Measurements from ENCODE around the gene TMEM150C. TPM values are rescaled to one million over a fixed set of nuclear protein-coding genes. Genes with fewer than 3 reads are reported as not detected.

TMEM150C gene
- total RNA-seq, 1 donor from 2014 or later: 10.6 TPM

GRCh38 chr4:82601242-82602015, 39.6 kb upstream of the TMEM150C start:
- H3K36me3 ChIP-seq: no peaks in the 10 kb centered on the region
- intact Hi-C loops (cut with DNase I): no loop called here
- H3K4me1 ChIP-seq: no peaks in the 10 kb centered on the region
- no peak overlapping the region for H3K4me3 ChIP-seq
- TF ChIP-seq POLR2A (IDR thresholded peaks at IDR 0.05): no peak
- TF ChIP-seq POLR2AphosphoS5 (IDR thresholded peaks at IDR 0.05; ENCODE audit: insufficient read depth in 1 of 2, low read depth in 1 of 2): no peak
- no peak for DNase-seq (ENCODE audit: extremely low spot score in 2 of 2)
- H3K9me3 ChIP-seq: no peaks in the 10 kb centered on the region
- H3K27ac ChIP-seq: no peak overlapping the region
- H3K27me3 ChIP-seq: no peaks in the 10 kb centered on the region

- no peak overlapping the region for H3K4me3 ChIP-seq
- H3K4me1 ChIP-seq: no peaks in the 10 kb centered on the region
- no peaks in the 10 kb centered on the region for H3K36me3 ChIP-seq
- H3K27ac ChIP-seq: no peak overlapping the region
- no peak for DNase-seq (ENCODE audit: extremely low spot score in 2 of 2)
- intact Hi-C loops (cut with DNase I): no loop called here
- H3K27me3 ChIP-seq: no peaks in the 10 kb centered on the region
- no peaks in the 10 kb centered on the region for H3K9me3 ChIP-seq
- TF ChIP-seq POLR2AphosphoS5 (IDR thresholded peaks at IDR 0.05; ENCODE audit: insufficient read depth in 1 of 2, low read depth in 1 of 2) (no peak), CTCF (IDR thresholded peaks at IDR 0.05) (no peak), POLR2A (IDR thresholded peaks at IDR 0.05) (no peak)
These were observed 37.5 kb upstream of the TMEM150C start for GRCh38 chr4:82599336-82599735.

- Histone ChIP-seq H3K27ac (no peak overlapping the region), H3K4me1 (no peaks in the 10 kb centered on the region), H3K36me3 (no peaks in the 10 kb centered on the region), H3K9me3 (no peaks in the 10 kb centered on the region), H3K27me3 (no peaks in the 10 kb centered on the region), H3K4me3 (no peak overlapping the region)
- intact Hi-C loops (cut with DNase I): no loop called here
- DNase-seq (ENCODE audit: extremely low spot score in 2 of 2): no peak
- TF ChIP-seq CTCF (IDR thresholded peaks at IDR 0.05) (no peak), POLR2AphosphoS5 (IDR thresholded peaks at IDR 0.05; ENCODE audit: insufficient read depth in 1 of 2, low read depth in 1 of 2) (no peak), POLR2A (IDR thresholded peaks at IDR 0.05) (no peak)
These were observed 32.7 kb upstream of the TMEM150C start for GRCh38 chr4:82594456-82594855.

GRCh38 chr4:82593411-82593810, 31.6 kb upstream of the TMEM150C start:
- Histone ChIP-seq H3K4me1 (no peaks in the 10 kb centered on the region), H3K9me3 (no peaks in the 10 kb centered on the region), H3K27me3 (no peaks in the 10 kb centered on the region), H3K36me3 (no peaks in the 10 kb centered on the region), H3K4me3 (no peak overlapping the region), H3K27ac (no peak overlapping the region)
- intact Hi-C loops (cut with DNase I): no loop called here
- no peak for DNase-seq (ENCODE audit: extremely low spot score in 2 of 2)
- TF ChIP-seq POLR2AphosphoS5 (IDR thresholded peaks at IDR 0.05; ENCODE audit: insufficient read depth in 1 of 2, low read depth in 1 of 2): no peak
- TF ChIP-seq CTCF (IDR thresholded peaks at IDR 0.05): no peak
- no peak for TF ChIP-seq POLR2A (IDR thresholded peaks at IDR 0.05)

- H3K4me3 ChIP-seq: no peak overlapping the region
- TF ChIP-seq CTCF (IDR thresholded peaks at IDR 0.05) (no peak), POLR2A (IDR thresholded peaks at IDR 0.05) (no peak), POLR2AphosphoS5 (IDR thresholded peaks at IDR 0.05; ENCODE audit: insufficient read depth in 1 of 2, low read depth in 1 of 2) (no peak)
- H3K4me1 ChIP-seq: no peaks in the 10 kb centered on the region
- no peaks in the 10 kb centered on the region for H3K36me3 ChIP-seq
- no peak overlapping the region for H3K27ac ChIP-seq
- H3K27me3 ChIP-seq: no peaks in the 10 kb centered on the region
- no peaks in the 10 kb centered on the region for H3K9me3 ChIP-seq
- intact Hi-C loops (cut with DNase I): no loop called here
- no peak for DNase-seq (ENCODE audit: extremely low spot score in 2 of 2)
These were observed 30.9 kb upstream of the TMEM150C start for GRCh38 chr4:82592639-82593038.
